ENCODE measurements around the gene ADGRD1.
"Not testable (repeated sequence)": the region's sequence is repeated elsewhere in the genome, so short reads cannot be mapped to it uniquely, and the experiment has no call there.

DNA sequence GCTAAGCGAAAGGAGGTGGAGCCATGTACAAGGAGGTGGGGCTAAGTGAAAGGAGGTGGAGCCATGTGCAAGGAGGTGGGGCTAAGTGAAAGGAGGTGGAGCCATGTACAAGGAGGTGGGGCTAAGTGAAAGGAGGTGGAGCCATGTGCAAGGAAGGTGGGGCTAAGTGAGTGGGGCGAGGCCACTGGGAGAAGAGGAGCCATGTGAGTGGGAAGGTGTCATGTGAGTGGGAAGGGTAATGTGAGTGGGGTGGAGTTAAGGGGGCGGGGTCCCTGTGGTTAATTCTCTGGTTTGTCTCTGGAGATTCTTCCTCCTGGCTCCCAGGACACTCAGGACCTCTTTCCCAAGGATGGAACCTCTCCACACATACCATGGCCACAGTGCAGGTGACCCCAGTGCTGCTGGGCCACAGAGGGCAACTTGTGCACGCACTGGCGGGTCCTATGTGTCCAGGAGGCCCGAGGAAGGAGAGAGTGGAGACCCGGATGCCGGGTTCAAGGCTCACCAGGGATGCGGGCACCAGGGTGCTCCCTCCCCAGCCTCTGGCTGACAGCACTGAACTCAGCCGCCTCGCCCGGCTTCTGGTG lies 117.6 kb downstream of the ADGRD1 start:
- not testable (repeated sequence) for TF ChIP-seq ZNF8 (CRISPR knock-in tag; IDR thresholded peaks at IDR 0.05); ARNTL (CRISPR knock-in tag; IDR thresholded peaks at IDR 0.05; ENCODE audit: borderline replicate concordance, low read depth); ZNF70 (CRISPR knock-in tag; IDR thresholded peaks at IDR 0.05); PATZ1 (CRISPR knock-in tag; IDR thresholded peaks at IDR 0.05; ENCODE audit: borderline replicate concordance); ZNF565 (CRISPR knock-in tag; conservative IDR thresholded peaks at IDR 0.05; ENCODE audit: low read depth); ZC3H10 (CRISPR knock-in tag; IDR thresholded peaks at IDR 0.05); ISL1 (CRISPR knock-in tag; IDR thresholded peaks at IDR 0.05)
- TF ChIP-seq, protein P1, sequence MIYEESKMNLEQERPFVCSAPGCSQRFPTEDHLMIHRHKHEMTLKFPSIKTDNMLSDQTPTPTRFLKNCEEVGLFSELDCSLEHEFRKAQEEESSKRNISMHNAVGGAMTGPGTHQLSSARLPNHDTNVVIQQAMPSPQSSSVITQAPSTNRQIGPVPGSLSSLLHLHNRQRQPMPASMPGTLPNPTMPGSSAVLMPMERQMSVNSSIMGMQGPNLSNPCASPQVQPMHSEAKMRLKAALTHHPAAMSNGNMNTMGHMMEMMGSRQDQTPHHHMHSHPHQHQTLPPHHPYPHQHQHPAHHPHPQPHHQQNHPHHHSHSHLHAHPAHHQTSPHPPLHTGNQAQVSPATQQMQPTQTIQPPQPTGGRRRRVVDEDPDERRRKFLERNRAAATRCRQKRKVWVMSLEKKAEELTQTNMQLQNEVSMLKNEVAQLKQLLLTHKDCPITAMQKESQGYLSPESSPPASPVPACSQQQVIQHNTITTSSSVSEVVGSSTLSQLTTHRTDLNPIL (CRISPR knock-in tag; IDR thresholded peaks at IDR 0.05; ENCODE audit: low read depth), result not testable (repeated sequence)
- TF ChIP-seq, protein P2, sequence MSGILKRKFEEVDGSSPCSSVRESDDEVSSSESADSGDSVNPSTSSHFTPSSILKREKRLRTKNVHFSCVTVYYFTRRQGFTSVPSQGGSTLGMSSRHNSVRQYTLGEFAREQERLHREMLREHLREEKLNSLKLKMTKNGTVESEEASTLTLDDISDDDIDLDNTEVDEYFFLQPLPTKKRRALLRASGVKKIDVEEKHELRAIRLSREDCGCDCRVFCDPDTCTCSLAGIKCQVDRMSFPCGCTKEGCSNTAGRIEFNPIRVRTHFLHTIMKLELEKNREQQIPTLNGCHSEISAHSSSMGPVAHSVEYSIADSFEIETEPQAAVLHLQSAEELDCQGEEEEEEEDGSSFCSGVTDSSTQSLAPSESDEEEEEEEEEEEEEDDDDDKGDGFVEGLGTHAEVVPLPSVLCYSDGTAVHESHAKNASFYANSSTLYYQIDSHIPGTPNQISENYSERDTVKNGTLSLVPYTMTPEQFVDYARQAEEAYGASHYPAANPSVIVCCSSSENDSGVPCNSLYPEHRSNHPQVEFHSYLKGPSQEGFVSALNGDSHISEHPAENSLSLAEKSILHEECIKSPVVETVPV (CRISPR knock-in tag; IDR thresholded peaks at IDR 0.05), result not testable (repeated sequence)
